Activated effector memory CD4-positive, alpha-beta T cell treated with Interleukin-2 at 50 U/mL for 16 hours (primary cell): Measurements from ENCODE around the gene SMCO2.

Experiments
- DNase-seq: peaks from one replicate; pipeline ENCODE4 v3.0.0-alpha.2; 2020

Gene SMCO2

GRCh38 chr12:27502021-27502435, 55.5 kb downstream of the SMCO2 start:
- no peak for DNase-seq

GRCh38 chr12:27504507-27504906, 58.0 kb downstream of the SMCO2 start:
- DNase-seq = no peak

GRCh38 chr12:27505109-27505508, 58.6 kb downstream of the SMCO2 start:
- DNase-seq = no peak

- DNase-seq = no peak
Observed at GRCh38 chr12:27505761-27506160, 59.2 kb downstream of the SMCO2 start.

- DNase-seq = no peak
Observed at GRCh38 chr12:27506645-27507189, 60.2 kb downstream of the SMCO2 start.

GRCh38 chr12:27508736-27509431, 62.3 kb downstream of the SMCO2 start:
- no peak for DNase-seq

GRCh38 chr12:27511031-27511722, 64.6 kb downstream of the SMCO2 start:
- DNase-seq = no peak

- no peak for DNase-seq
Observed at GRCh38 chr12:27511723-27512045, 65.1 kb downstream of the SMCO2 start.

GRCh38 chr12:27513155-27513824, 66.8 kb downstream of the SMCO2 start:
- no peak for DNase-seq

- DNase-seq = no peak
Observed at GRCh38 chr12:27515671-27516070, 69.1 kb downstream of the SMCO2 start.

- DNase-seq = no peak
Observed at GRCh38 chr12:27516625-27517024, 70.1 kb downstream of the SMCO2 start.

- no peak for DNase-seq
Observed at GRCh38 chr12:27517546-27517945, 71.0 kb downstream of the SMCO2 start.

- DNase-seq = no peak
Observed at GRCh38 chr12:27517961-27518665, 71.6 kb downstream of the SMCO2 start.

- DNase-seq = no peak
Observed at GRCh38 chr12:27521066-27521465, 74.5 kb downstream of the SMCO2 start.

- DNase-seq = no peak
Observed at GRCh38 chr12:27521981-27522380, 75.4 kb downstream of the SMCO2 start.

- no peak for DNase-seq
Observed at GRCh38 chr12:27523305-27523641, 76.7 kb downstream of the SMCO2 start.

GRCh38 chr12:27523642-27524493, 77.3 kb downstream of the SMCO2 start, which contains the start of gene PPFIBP1:
Gene PPFIBP1 (plus strand): TSS chr12:27524206. CDS start chr12:27633397, 109,191 bp downstream.
- DNase-seq = peak; percentile 98

- no peak for DNase-seq
Observed at GRCh38 chr12:27524494-27524835, 77.9 kb downstream of the SMCO2 start.

GRCh38 chr12:27524839-27525753, 78.6 kb downstream of the SMCO2 start:
- no peak for DNase-seq

- no peak for DNase-seq
Observed at GRCh38 chr12:27527512-27527911, 81.0 kb downstream of the SMCO2 start.

GRCh38 chr12:27528788-27529187, 82.3 kb downstream of the SMCO2 start:
- no peak for DNase-seq
